Measurements from ENCODE around the gene TPRA1.

DNA sequence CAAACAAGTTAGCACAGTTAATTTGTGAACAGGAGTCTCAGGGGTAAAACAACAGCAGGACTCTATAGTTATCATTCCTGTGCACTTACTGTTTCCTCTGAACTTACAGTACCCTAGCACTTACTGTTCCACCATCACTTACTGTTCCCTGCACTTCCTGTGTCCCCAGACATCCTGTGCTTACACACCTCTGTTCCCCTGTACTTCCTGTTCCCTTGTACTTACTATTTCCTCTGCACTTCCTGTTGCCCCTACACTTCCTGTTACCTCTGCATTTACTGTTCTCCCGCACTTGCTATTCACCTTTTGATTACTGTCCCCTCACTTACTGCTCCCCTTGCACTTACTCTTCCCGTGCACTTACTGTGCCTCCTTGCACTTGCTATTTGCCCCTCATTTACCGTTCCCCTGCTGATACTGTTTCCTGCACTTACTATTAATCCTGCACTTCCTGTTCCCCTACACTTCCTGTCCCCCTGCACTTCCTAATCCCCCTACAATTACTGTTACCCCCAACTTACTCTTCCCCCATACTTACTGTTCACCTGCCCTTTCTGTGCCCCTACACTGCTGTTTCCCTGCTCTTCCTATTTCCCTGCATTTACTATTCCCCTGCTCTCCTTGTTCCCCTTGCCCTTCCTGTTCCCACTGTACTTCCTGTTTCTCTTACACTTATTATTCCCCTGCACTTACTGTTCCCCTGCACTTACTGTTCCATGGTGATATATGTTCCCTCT lies 30.3 kb downstream of the TPRA1 start:
- TF ChIP-seq CTCF (conservative IDR thresholded peaks at IDR 0.05; ENCODE audit: low read depth in 2 of 2) (no peak), POLR2AphosphoS5 (IDR thresholded peaks at IDR 0.05; ENCODE audit: low read depth) (no peak), EZH2 (IDR thresholded peaks at IDR 0.05; ENCODE audit: low read depth, unreplicated experiment) (no peak), CREB1 (CRISPR knock-in tag; IDR thresholded peaks at IDR 0.05; ENCODE audit: low read depth) (no peak)
